OCI-LY3 (cell line): ENCODE measurements around the gene C18orf63.
"Not testable (repeated sequence)": the region's sequence is repeated elsewhere in the genome, so short reads cannot be mapped to it uniquely, and the experiment has no call there.

Experiments
- H2AFZ ChIP-seq: fragments of 200-600, 300-600 bp; shearing (Covaris generic); 2 replicates; pipeline ENCODE4 v1.6.0; 2014; ENCODE audit warnings: antibody characterized with exemption, low read depth, low read length
- H3K27ac ChIP-seq: fragments of 200-600, 300-600 bp; sonication (generic); 2 replicates; pipeline ENCODE4 v1.5.1; 2014; ENCODE audit warnings: mild to moderate bottlenecking, low read length, moderate library complexity, mixed read lengths
- H3K27me3 ChIP-seq: fragments of 200-600, 300-600 bp; sonication (generic); 2 replicates; pipeline ENCODE4 v1.6.1; 2014; ENCODE audit warnings: low read depth, low read length, mixed read lengths
- H3K36me3 ChIP-seq: fragments of 200-600, 300-600 bp; sonication (generic); replicated peaks from 2 replicates; pipeline ENCODE3; 2014; ENCODE audit warnings: low read depth, low read length, mixed read lengths
- H3K4me1 ChIP-seq: fragments of 300-600, 200-600 bp; sonication (generic); 2 replicates; pipeline ENCODE4 v1.6.1; 2014; ENCODE audit warnings: low read length, mixed read lengths
- H3K4me2 ChIP-seq: fragments of 200-600, 300-600 bp; sonication (generic); 2 replicates; pipeline ENCODE4 v1.6.1; 2014; ENCODE audit warnings: low read length, mixed read lengths
- H3K4me3 ChIP-seq: fragments of 300-600, 200-600 bp; sonication (generic); 2 replicates; pipeline ENCODE4 v1.5.1; 2014; ENCODE audit warnings: antibody characterized with exemption, mild to moderate bottlenecking, low read length, moderate library complexity
- H3K79me2 ChIP-seq: fragments of 300-600, 200-600 bp; shearing (Covaris generic); 2 replicates; pipeline ENCODE4 v1.6.1; 2014; ENCODE audit warnings: mild to moderate bottlenecking, low read length, mixed read lengths
- H3K9ac ChIP-seq: fragments of 300-600, 200-600 bp; shearing (Covaris generic); 2 replicates; pipeline ENCODE4 v1.6.0; 2014; ENCODE audit warnings: mild to moderate bottlenecking, low read length, moderate library complexity
- H3K9me3 ChIP-seq: fragments of 200-600, 300-600 bp; shearing (Covaris generic); 2 replicates; pipeline ENCODE4 v1.6.1; 2014; ENCODE audit warnings: low read length, mixed read lengths; ENCODE audit not compliant: insufficient read depth
- H4K20me1 ChIP-seq: fragments of 200-600, 300-600 bp; sonication (generic); 2 replicates; pipeline ENCODE4 v1.6.1; 2016; ENCODE audit warnings: low read length, mixed read lengths; ENCODE audit not compliant: insufficient read depth
- CTCF ChIP-seq: fragments of 200-600, 300-600 bp; sonication (generic); IDR thresholded peaks from 2 replicates; pipeline ENCODE4 v1.5.1; 2014; ENCODE audit warnings: antibody characterized with exemption, low read length, low read depth
- EZH2phosphoT487 ChIP-seq: fragments of 200-600 bp; shearing (Covaris generic); IDR thresholded peaks from 2 replicates; pipeline ENCODE4 v1.6.1; 2018; ENCODE audit warnings: antibody characterized with exemption, mixed run types, low read depth

Gene C18orf63

GRCh38 chr18:74316257-74317170 is 875 bp downstream of the C18orf63 start:
- Histone ChIP-seq H3K9me3 (no peaks in the 10 kb centered on the region), H3K79me2 (no peaks in the 10 kb centered on the region), H3K4me3 (no peak overlapping the region), H2AFZ (no peak overlapping the region), H3K4me2 (no peak overlapping the region), H3K4me1 (no peaks in the 10 kb centered on the region), H3K9ac (no peak overlapping the region), H3K27me3 (no peaks in the 10 kb centered on the region), H4K20me1 (no peaks in the 10 kb centered on the region), H3K27ac (no peak overlapping the region), H3K36me3 (no peaks in the 10 kb centered on the region)
- no peak for TF ChIP-seq EZH2phosphoT487
- no peak for TF ChIP-seq CTCF

GRCh38 chr18:74326231-74326630 is 10.6 kb downstream of the C18orf63 start:
- no peaks in the 10 kb centered on the region for H4K20me1 ChIP-seq
- no peak overlapping the region for H3K9ac ChIP-seq
- H3K4me3 ChIP-seq = no peak overlapping the region
- H3K79me2 ChIP-seq = no peaks in the 10 kb centered on the region
- no peaks in the 10 kb centered on the region for H3K4me1 ChIP-seq
- no peak for TF ChIP-seq CTCF
- no peak for TF ChIP-seq EZH2phosphoT487
- no peak overlapping the region for H2AFZ ChIP-seq
- H3K9me3 ChIP-seq = no peaks in the 10 kb centered on the region
- H3K27me3 ChIP-seq = no peaks in the 10 kb centered on the region
- H3K4me2 ChIP-seq = no peak overlapping the region
- H3K36me3 ChIP-seq = no peaks in the 10 kb centered on the region
- no peak overlapping the region for H3K27ac ChIP-seq

- not testable (repeated sequence) for H3K36me3 ChIP-seq, H2AFZ ChIP-seq, H4K20me1 ChIP-seq, H3K4me1 ChIP-seq, H3K4me3 ChIP-seq, H3K79me2 ChIP-seq, H3K27ac ChIP-seq, H3K4me2 ChIP-seq, H3K27me3 ChIP-seq, H3K9ac ChIP-seq, H3K9me3 ChIP-seq
These were observed 11.2 kb downstream of the C18orf63 start for GRCh38 chr18:74326791-74327190.

- H3K9ac ChIP-seq = no peak overlapping the region
- H3K79me2 ChIP-seq = no peaks in the 10 kb centered on the region
- no peaks in the 10 kb centered on the region for H3K4me1 ChIP-seq
- no peak overlapping the region for H3K27ac ChIP-seq
- peaks cover 5% of the 10 kb centered on the region for H3K36me3 ChIP-seq
- H3K9me3 ChIP-seq = peaks cover 6% of the 10 kb centered on the region; the same call in 1 of the 2 replicates
- TF ChIP-seq CTCF = no peak
- no peak for TF ChIP-seq EZH2phosphoT487
- no peak overlapping the region for H2AFZ ChIP-seq
- no peak overlapping the region for H3K4me3 ChIP-seq
- H4K20me1 ChIP-seq = no peaks in the 10 kb centered on the region
- H3K27me3 ChIP-seq = no peaks in the 10 kb centered on the region
- no peak overlapping the region for H3K4me2 ChIP-seq
These were observed 12.6 kb downstream of the C18orf63 start for GRCh38 chr18:74328206-74328605.
